Endometrial microvascular endothelial cells (primary cell): ENCODE data around the gene TPP2. TPM values are rescaled to one million over a fixed set of nuclear protein-coding genes. Genes with fewer than 3 reads are reported as not detected.

Source experiments
- in situ Hi-C: cut with HindIII; loops from 2 replicates; pipeline ENCODE4 v1.10.0; 2017; ENCODE audit warnings: low sequenced_read_pairs, low pct_unique_long_range_greater_than_20kb; ENCODE audit errors: inconsistent ontology term
- total RNA-seq: library from RNA; depleted of rRNA; stranded (reverse); fragments of >200 nt; gene quantifications from one replicate; pipeline ENCODE4 v1.2.3, GENCODE V29; 2015; ENCODE audit errors: inconsistent ontology term

Gene TPP2
- total RNA-seq, 1 donor from 2014 or later: 33.5 TPM

- in situ Hi-C loops: no loop called here
Observed at GRCh38 chr13:102591988-102592781, 4.6 kb upstream of the TPP2 start.

- in situ Hi-C loops: no loop called here
Observed at GRCh38 chr13:102593466-102593865, 3.3 kb upstream of the TPP2 start.

DNA sequence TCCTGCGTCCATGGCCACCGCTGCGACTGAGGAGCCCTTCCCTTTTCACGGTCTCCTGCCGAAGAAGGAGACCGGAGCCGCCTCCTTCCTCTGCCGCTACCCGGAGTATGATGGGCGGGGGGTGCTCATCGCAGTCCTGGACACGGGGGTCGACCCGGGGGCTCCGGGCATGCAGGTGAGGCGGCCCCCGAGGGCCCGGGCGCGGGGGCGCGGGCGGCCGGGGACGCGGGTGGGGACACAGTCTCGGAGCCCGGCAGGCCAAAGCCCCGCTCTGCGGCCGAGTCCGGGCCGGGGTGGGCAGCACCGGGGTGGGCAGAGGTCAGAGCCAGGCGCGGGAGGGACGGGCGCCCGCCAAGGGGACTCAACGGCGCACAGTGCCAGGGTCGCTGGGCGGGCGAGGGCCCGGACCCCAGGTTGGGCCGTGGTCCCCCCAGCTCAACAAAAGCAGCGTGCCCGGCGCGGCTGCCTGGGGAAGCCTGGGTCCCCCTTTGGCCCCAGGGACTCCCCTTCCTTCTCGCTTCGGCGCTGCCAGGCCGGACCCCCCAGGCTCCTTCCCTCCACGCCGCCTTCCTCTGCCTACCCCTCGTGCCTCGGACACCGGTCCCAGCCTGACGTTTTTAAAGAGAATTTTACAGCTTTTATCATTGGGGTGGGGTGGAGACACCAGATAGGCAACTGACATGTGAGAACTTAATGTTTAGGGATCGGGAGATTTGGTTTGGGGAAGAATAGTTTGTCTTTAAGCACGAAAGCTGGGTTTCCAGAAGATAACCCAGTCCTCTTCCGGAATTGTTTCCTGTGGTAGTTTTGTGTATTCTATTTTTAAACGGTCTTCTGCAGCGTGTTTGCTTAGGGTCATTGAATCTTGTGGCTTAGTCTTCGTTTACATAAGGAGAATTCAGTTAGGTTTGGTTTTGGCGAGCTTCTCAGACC lies 509 bp downstream of the TPP2 start:
- in situ Hi-C loops: no loop called here

- in situ Hi-C loops: no loop called here
Observed at GRCh38 chr13:102598061-102598460, 1.3 kb downstream of the TPP2 start.

DNA sequence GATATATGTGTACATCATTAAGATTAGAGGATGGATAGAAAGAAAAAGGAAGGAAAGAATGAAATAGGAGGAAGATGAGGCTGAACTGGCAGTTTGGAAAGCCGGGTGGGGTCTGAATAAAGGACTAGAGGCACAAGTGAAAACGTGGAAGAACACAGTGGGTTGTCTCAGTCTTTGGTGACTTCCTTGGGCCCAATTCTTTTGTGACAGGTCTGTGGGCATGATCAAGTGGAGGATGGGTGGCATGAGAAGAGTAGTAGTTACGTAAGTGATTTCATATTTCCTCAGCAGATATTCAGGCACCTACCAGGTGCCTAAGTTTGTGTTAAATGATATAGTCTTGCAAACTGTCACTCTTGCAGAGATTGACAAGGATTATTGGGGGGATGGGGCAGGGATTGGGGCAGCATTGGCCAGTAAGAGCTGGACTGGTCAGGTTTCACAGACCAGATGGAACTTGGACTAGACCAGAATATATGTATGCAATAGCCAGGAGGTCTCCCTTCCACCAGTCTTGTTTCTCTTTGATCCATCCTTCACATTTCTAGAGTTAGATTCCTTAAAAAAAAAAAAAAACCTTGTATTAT lies 2.7 kb downstream of the TPP2 start:
- in situ Hi-C loops: no loop called here

DNA sequence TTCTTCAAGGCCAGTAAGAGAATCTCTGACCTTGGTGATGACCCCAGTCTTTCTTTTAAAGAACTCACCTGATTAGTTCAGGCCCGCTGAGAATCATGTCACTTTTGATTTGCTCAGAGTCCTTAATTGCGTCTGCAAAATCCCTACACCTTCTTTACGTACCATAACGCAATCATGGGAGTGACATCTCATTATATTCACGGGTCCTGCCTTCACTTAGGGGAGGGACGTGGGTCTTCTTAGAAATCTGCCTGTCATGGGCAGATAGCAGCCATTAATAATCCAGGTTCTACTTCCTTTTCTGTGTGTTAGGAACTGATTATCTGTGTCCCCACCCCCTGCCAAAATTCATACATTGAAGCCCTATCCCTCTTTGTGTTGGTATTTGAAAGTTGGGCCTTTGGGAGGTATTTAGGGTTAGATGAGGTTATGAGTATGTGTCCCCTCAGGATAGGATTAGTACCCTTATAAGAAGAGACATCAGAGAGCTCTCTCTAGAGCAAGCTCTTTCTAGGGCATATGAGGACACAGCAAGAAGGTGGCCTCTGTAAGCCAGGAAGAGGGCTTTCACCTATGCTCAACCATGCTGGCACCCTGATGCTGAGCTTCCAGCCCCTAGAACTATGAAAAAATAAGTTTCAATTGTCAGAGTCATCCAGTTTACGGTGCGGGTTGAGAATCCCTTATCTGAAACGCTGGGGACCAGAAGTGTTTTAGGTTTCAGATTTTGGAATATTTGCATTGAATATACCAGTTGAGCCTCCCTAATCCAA lies 9.9 kb downstream of the TPP2 start:
- in situ Hi-C loops: no loop called here

DNA sequence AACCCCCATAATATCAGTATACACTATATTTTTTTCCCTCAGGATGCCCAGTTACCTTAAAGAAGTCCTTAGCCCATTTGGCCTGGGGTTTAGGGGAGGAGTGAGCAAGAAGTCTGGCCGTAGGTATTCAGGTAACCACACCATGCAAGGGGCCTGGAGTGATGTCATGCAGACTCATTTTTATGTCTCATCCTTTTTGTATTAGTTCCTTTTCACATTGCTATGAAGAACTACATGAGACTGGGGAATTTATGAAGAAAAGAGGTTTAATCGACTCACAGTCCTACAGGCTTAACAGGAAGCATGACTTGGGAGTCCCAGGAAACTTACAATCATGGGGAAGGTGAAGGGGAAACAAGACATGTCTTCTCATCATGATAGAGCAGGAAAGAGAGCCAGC lies 12.2 kb downstream of the TPP2 start:
- in situ Hi-C loops: no loop called here

DNA sequence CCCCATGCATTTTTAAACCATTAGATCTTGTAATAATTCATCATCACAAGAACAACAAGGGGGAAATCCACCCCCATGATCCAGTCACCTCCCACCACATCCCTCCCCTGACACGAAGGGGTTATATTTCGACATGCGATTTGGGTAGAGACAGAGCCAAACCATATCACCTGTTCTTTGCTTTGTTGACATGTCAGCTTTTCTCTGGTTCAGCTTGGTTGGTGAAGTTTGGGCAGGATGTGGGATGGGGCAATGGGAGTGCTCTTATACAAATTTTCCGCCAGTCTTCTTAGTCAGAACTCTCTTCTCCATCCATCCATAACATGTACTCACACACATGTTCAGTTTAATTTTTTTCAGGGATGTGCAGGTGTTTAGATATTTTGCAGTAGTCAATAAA lies 12.9 kb downstream of the TPP2 start:
- in situ Hi-C loops: no loop called here

DNA sequence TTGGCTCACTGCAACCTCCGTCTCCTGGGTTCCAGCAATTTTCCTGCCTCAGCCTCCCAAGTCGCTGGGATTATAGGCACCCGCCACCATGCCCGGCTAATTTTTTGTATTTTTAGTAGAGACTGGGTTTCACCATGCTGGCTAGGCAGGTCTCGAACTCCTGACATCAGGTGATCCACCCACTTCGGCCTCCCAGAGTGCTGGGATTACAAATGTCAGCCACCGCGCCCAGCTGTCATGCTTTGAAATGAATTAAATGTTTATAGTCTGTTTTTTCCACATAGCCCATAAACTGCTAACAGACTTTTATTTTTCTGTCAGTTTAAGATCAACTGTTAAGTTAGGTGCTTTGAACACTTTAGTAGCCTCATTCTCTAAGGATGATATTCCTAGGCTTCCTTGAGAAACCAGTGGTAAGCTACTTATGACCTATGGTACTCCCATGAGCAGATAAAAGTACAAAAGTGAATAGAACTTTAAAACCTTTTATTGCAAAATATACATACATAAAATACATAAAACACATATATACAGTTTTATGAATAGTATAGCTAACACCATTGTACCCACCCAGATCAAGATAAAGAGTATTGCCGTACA lies 13.6 kb downstream of the TPP2 start:
- in situ Hi-C loops: no loop called here

- in situ Hi-C loops: no loop called here
Observed at GRCh38 chr13:102617697-102618350, 21.0 kb downstream of the TPP2 start.

- in situ Hi-C loops: no loop called here
Observed at GRCh38 chr13:102620516-102620915, 23.7 kb downstream of the TPP2 start.

GRCh38 chr13:102626928-102627327 lies 30.1 kb downstream of the TPP2 start:
- in situ Hi-C loops: no loop called here

GRCh38 chr13:102628559-102628958 lies 31.8 kb downstream of the TPP2 start:
- in situ Hi-C loops: no loop called here

GRCh38 chr13:102631198-102631597 lies 34.4 kb downstream of the TPP2 start:
- in situ Hi-C loops: no loop called here

- in situ Hi-C loops: no loop called here
Observed at GRCh38 chr13:102638741-102639140, 42.0 kb downstream of the TPP2 start.

DNA sequence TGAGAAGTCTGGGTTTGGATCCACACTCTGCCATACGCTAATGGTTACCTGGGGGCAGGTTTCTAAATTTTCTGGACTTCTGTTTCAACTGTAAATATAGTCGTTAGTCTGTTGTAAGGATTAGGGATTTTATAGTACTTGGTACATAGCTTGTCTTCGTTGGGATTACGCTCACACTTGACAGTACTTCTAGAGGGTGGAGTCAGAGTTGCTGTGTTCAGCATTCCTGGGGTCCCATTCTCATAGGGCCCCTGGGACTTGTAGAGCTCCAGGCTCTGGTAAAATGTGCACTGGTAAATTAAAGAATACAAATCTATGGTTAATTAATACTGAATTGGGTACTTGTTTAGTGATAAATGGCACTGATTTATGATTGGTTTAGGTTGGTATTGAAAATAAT lies 45.2 kb downstream of the TPP2 start:
- in situ Hi-C loops: no loop called here

GRCh38 chr13:102642475-102642874 lies 45.7 kb downstream of the TPP2 start:
- in situ Hi-C loops: no loop called here

DNA sequence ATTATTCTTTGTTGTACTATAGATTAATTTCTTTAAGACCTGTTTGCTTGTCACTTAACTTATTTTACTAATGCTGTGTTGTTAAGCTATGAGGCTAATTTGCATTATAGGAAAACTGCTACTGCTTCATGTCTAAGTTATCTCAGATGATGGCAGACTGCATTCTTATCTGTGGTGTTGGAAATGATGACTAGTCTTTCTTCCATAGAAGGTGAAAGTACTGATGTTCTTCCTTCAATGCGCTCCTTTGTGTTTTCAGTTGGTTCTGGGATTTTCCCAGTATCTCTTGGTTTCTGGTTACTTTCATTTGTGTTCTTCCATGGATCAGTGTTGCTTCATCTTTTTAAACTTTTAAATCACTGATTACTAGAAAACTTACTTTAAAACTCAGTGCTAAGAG lies 46.9 kb downstream of the TPP2 start:
- in situ Hi-C loops: no loop called here
